Calu3 (cell line): Measurements from ENCODE around the gene NME1. TPM values are rescaled to one million over a fixed set of nuclear protein-coding genes. Genes with fewer than 3 reads are reported as not detected.

Source experiments
- BruUV-seq: library from RNA; stranded (reverse); fragments of 400-500 nt; replicated peaks from 2 replicates; lab custom pipeline; 2021; lab: Mats Ljungman, UMichigan
- CTCF ChIA-PET: fragments of 300-600 bp; sonication (Branson Sonifier 250); formaldehyde crosslinking; loops from one replicate; lab custom pipeline; 2022; ENCODE audit warnings: antibody characterized with exemption; lab: Charles Lee
- DNase-seq: peaks from one replicate; pipeline ENCODE4 v3.0.0; 2022
- H3K27ac Mint-ChIP-seq: one replicate; pipeline ENCODE4 v1.8.0; 2022; ENCODE audit warnings: mixed read lengths; ENCODE audit not compliant: unreplicated experiment
- H3K27me3 Mint-ChIP-seq: one replicate; pipeline ENCODE4 v1.8.0; 2022; ENCODE audit warnings: mixed read lengths; ENCODE audit not compliant: unreplicated experiment
- H3K36me3 Mint-ChIP-seq: one replicate; pipeline ENCODE4 v1.8.0; 2022; ENCODE audit warnings: mild to moderate bottlenecking, moderate library complexity, mixed read lengths; ENCODE audit not compliant: insufficient read depth, unreplicated experiment
- H3K4me1 Mint-ChIP-seq: one replicate; pipeline ENCODE4 v1.8.0; 2022; ENCODE audit warnings: mild to moderate bottlenecking, low read depth, mixed read lengths; ENCODE audit not compliant: unreplicated experiment
- H3K4me3 Mint-ChIP-seq: one replicate; pipeline ENCODE4 v1.8.0; 2022; ENCODE audit warnings: mild to moderate bottlenecking, low read depth, moderate library complexity, mixed read lengths; ENCODE audit not compliant: unreplicated experiment
- H3K9me3 Mint-ChIP-seq: one replicate; pipeline ENCODE4 v1.8.0; 2022; ENCODE audit warnings: low read depth, mixed read lengths; ENCODE audit not compliant: unreplicated experiment
- intact Hi-C: fragments of 100-400 bp; cut with micrococcal nuclease; formaldehyde crosslinking; loops from one replicate; pipeline ENCODE4 v1.10.0; 2022; ENCODE audit not compliant: unreplicated experiment
- total RNA-seq: library from RNA; stranded (reverse); gene quantifications from 2 replicates; pipeline ENCODE4 v1.2.3, GENCODE V29; 2022
- TF ChIP-seq, protein P1 (sequence below): fragments of 200-600 bp; IDR thresholded peaks from one replicate; pipeline ENCODE4 v1.8.0; 2022; ENCODE audit warnings: antibody characterized with exemption; ENCODE audit not compliant: unreplicated experiment

NME1 gene
- total RNA-seq, 1 experiment from 2014 or later: 351 TPM

DNA sequence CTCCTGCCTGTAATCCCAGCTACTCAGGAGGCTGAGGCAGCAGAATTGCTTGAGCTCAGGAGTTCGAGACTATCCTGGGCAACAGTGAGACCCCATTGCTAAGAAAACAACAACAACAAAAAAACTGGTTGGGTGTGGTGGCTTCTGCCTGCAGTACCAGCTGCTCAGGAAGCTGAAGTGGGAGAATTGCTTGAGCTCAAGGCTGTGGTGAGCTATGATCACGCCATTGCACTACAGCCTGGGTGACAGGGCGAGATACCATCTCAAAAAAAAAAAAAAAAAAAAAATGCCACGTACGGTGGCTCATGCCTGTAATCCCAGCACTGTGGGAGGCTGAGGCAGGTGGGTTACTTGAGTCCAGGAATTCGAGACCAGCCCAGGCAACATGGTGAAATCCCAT lies 46.9 kb downstream of the NME1 start:
- H3K4me1 Mint-ChIP-seq: no peaks in the 10 kb centered on the region
- no peaks in the 10 kb centered on the region for H3K9me3 Mint-ChIP-seq
- H3K27ac Mint-ChIP-seq: no peak overlapping the region
- CTCF ChIA-PET: no interaction called here
- H3K27me3 Mint-ChIP-seq: no peaks in the 10 kb centered on the region
- H3K4me3 Mint-ChIP-seq: no peak overlapping the region
- TF ChIP-seq, protein P1, sequence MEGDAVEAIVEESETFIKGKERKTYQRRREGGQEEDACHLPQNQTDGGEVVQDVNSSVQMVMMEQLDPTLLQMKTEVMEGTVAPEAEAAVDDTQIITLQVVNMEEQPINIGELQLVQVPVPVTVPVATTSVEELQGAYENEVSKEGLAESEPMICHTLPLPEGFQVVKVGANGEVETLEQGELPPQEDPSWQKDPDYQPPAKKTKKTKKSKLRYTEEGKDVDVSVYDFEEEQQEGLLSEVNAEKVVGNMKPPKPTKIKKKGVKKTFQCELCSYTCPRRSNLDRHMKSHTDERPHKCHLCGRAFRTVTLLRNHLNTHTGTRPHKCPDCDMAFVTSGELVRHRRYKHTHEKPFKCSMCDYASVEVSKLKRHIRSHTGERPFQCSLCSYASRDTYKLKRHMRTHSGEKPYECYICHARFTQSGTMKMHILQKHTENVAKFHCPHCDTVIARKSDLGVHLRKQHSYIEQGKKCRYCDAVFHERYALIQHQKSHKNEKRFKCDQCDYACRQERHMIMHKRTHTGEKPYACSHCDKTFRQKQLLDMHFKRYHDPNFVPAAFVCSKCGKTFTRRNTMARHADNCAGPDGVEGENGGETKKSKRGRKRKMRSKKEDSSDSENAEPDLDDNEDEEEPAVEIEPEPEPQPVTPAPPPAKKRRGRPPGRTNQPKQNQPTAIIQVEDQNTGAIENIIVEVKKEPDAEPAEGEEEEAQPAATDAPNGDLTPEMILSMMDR: no peak
- no peak for DNase-seq
- peaks cover 58% of the 10 kb centered on the region for H3K36me3 Mint-ChIP-seq
- BruUV-seq: no TSS peak
- intact Hi-C loops: no loop called here

DNA sequence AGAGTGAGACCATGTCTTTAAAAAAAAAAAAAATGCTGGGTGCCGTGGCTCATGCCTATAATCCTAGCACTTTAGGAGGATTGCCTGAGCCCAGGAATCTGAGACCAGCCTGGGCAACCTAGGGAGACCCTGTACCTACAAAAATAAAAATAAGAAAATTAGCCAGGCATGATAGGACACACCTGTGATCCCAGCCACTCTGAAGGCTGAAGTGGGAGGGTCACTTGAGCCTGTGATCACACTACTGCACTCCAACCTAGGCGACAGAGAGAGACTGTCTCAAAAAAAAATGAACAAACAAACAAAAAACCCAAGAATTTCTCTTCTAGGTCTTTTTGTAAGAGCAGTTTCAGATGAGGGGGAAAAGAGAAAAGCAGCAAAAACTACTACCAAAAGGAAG lies 47.5 kb downstream of the NME1 start:
- intact Hi-C loops: no loop called here
- BruUV-seq: no TSS peak
- H3K9me3 Mint-ChIP-seq: no peaks in the 10 kb centered on the region
- peaks cover 62% of the 10 kb centered on the region for H3K36me3 Mint-ChIP-seq
- DNase-seq: no peak
- no peaks in the 10 kb centered on the region for H3K27me3 Mint-ChIP-seq
- H3K4me3 Mint-ChIP-seq: no peak overlapping the region
- CTCF ChIA-PET: no interaction called here
- H3K4me1 Mint-ChIP-seq: no peaks in the 10 kb centered on the region
- no peak overlapping the region for H3K27ac Mint-ChIP-seq
- TF ChIP-seq, protein P1: no peak

DNA sequence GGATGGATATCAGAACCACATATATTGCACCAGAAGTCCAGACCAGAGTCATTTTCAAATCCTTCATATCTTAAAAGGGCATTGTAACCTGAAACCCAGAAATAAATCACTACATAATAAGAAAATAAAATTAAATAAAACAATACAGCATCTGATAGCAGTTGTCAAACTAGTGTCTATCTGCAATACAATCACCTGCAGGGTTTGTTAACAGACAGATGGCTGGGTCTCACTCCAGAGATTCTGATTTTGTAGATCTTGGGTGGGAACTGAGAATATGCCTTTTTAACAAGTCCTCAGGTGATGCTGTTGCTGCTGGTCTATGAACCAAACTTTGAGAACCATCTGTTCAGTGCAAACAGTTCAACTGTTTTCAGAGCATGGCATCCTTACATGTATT lies 50.5 kb downstream of the NME1 start:
- peaks cover 45% of the 10 kb centered on the region for H3K36me3 Mint-ChIP-seq
- no peak overlapping the region for H3K4me3 Mint-ChIP-seq
- CTCF ChIA-PET: no interaction called here
- no peak for DNase-seq
- BruUV-seq: no TSS peak
- no peaks in the 10 kb centered on the region for H3K9me3 Mint-ChIP-seq
- H3K27me3 Mint-ChIP-seq: no peaks in the 10 kb centered on the region
- no peaks in the 10 kb centered on the region for H3K4me1 Mint-ChIP-seq
- TF ChIP-seq, protein P1: no peak
- intact Hi-C loops: no loop called here
- H3K27ac Mint-ChIP-seq: no peak overlapping the region

Other genes with a start within 250 kb of the NME1 start
- gene SPAG9, start 32.7 kb upstream of the NME1 start, total RNA-seq: 126 and 129 TPM in 2 replicates
- 944 and 1,060 TPM in 2 replicates for gene NME2, start 12.9 kb downstream of the NME1 start, total RNA-seq
- 35.6 and 38.4 TPM in 2 replicates for gene MBTD1, start 106.5 kb downstream of the NME1 start, total RNA-seq
- 66.7 and 68.5 TPM in 2 replicates for gene UTP18, start 107.0 kb downstream of the NME1 start, total RNA-seq